GM12865 (cell line): ENCODE measurements around the gene POLD3.
"Not testable (repeated sequence)": the region's sequence is repeated elsewhere in the genome, so short reads cannot be mapped to it uniquely, and the experiment has no call there.

Source experiments
- DNase-seq: peaks from one replicate; pipeline ENCODE4 v3.0.0; 2010; ENCODE audit warnings: low read depth
- H3K4me3 ChIP-seq: 2 replicates; pipeline ENCODE4 v1.5.1; 2011; ENCODE audit warnings: mild to moderate bottlenecking, low read depth, low read length, control low read depth
- CTCF ChIP-seq: IDR thresholded peaks from 2 replicates; pipeline ENCODE4 v1.5.1; 2011; ENCODE audit warnings: low read length, control low read depth, low read depth, inconsistent platforms; ENCODE audit not compliant: insufficient read depth; ENCODE audit errors: missing control alignments

The POLD3 gene

GRCh38 chr11:74654976-74655375 lies 62.6 kb downstream of the POLD3 start:
- H3K4me3 ChIP-seq: no peak overlapping the region
- no peak for DNase-seq
- no peak for TF ChIP-seq CTCF

GRCh38 chr11:74659124-74659523 lies 66.7 kb downstream of the POLD3 start:
- H3K4me3 ChIP-seq, DNase-seq: not testable (repeated sequence)

- no peak for DNase-seq
- TF ChIP-seq CTCF: no peak
- H3K4me3 ChIP-seq: no peak overlapping the region
Measured at GRCh38 chr11:74662487-74663103, 70.2 kb downstream of the POLD3 start.

GRCh38 chr11:74663315-74663714 lies 70.9 kb downstream of the POLD3 start:
- no peak overlapping the region for H3K4me3 ChIP-seq
- DNase-seq: no peak
- no peak for TF ChIP-seq CTCF

- no peak for DNase-seq
- TF ChIP-seq CTCF: no peak
Measured at GRCh38 chr11:74669211-74670160, 77.1 kb downstream of the POLD3 start.

GRCh38 chr11:74670171-74670570 lies 77.8 kb downstream of the POLD3 start:
- no peak for TF ChIP-seq CTCF
- DNase-seq: no peak
- H3K4me3 ChIP-seq: no peak overlapping the region

More at GRCh38 chr11:74669211-74670160, 77.1 kb downstream of the POLD3 start:
- H3K4me3 ChIP-seq: no peak overlapping the region

GRCh38 chr11:74671520-74672196 lies 79.3 kb downstream of the POLD3 start:
- no peak for DNase-seq
- H3K4me3 ChIP-seq: no peak overlapping the region
- no peak for TF ChIP-seq CTCF
